ENCODE results near the gene UNKL.

- TF ChIP-seq, protein P1, sequence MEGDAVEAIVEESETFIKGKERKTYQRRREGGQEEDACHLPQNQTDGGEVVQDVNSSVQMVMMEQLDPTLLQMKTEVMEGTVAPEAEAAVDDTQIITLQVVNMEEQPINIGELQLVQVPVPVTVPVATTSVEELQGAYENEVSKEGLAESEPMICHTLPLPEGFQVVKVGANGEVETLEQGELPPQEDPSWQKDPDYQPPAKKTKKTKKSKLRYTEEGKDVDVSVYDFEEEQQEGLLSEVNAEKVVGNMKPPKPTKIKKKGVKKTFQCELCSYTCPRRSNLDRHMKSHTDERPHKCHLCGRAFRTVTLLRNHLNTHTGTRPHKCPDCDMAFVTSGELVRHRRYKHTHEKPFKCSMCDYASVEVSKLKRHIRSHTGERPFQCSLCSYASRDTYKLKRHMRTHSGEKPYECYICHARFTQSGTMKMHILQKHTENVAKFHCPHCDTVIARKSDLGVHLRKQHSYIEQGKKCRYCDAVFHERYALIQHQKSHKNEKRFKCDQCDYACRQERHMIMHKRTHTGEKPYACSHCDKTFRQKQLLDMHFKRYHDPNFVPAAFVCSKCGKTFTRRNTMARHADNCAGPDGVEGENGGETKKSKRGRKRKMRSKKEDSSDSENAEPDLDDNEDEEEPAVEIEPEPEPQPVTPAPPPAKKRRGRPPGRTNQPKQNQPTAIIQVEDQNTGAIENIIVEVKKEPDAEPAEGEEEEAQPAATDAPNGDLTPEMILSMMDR (conservative IDR thresholded peaks at IDR 0.05; ENCODE audit: low read depth, low read length): no peak
- TF ChIP-seq EZH2phosphoT487 (IDR thresholded peaks at IDR 0.05; ENCODE audit: borderline replicate concordance, low read length): no peak
Observed at GRCh38 chr16:1392826-1393225, 21.7 kb downstream of the UNKL start.
